MM.1S (cell line): ENCODE measurements around the gene TM9SF2.

Experiments used
- CTCF ChIP-seq: fragments of 300-600 bp; sonication (generic); IDR thresholded peaks from 2 replicates; pipeline ENCODE4 v1.5.1; 2016; ENCODE audit warnings: antibody characterized with exemption, low read length, mixed read lengths
- EZH2 ChIP-seq: fragments of 300-600 bp; sonication (generic); optimal IDR thresholded peaks from 2 replicates; pipeline ENCODE3; 2017; ENCODE audit warnings: low read depth, mild to moderate bottlenecking, antibody characterized with exemption, low read length, mixed read lengths

- TF ChIP-seq EZH2 (no peak), CTCF (no peak)
Observed at GRCh38 chr13:99575376-99576120, 74.3 kb downstream of the TM9SF2 start.
